Neural progenitor cell (in vitro differentiated cells): ENCODE data around the gene ESRRB. TPM values are rescaled to one million over a fixed set of nuclear protein-coding genes. Genes with fewer than 3 reads are reported as not detected.

Experiments used
- DNase-seq: peaks from one replicate; pipeline ENCODE4 v3.0.0-alpha.2; 2016; ENCODE audit warnings: low spot score
- H2AFZ ChIP-seq: fragments of 200-600 bp; sonication (generic); replicated peaks from 2 replicates; pipeline ENCODE4 v1.6.1; 2016; ENCODE audit warnings: antibody characterized with exemption
- H3F3A ChIP-seq: fragments of 200-600 bp; sonication (generic); 2 replicates; pipeline ENCODE4 v1.6.1; 2016; ENCODE audit warnings: antibody characterized with exemption, low read depth
- H3K27ac ChIP-seq: fragments of 200-600 bp; sonication (generic); 2 replicates; pipeline ENCODE4 v1.5.1; 2016; ENCODE audit warnings: mild to moderate bottlenecking
- H3K27me3 ChIP-seq: fragments of 200-600 bp; sonication (generic); 2 replicates; pipeline ENCODE4 v1.6.1; 2016; ENCODE audit warnings: mild to moderate bottlenecking, moderate library complexity
- H3K36me3 ChIP-seq: fragments of 200-600 bp; sonication (generic); 2 replicates; pipeline ENCODE4 v1.5.1; 2016
- H3K4me1 ChIP-seq: fragments of 200-600 bp; sonication (generic); 2 replicates; pipeline ENCODE4 v1.6.1; 2016; ENCODE audit warnings: mixed run types
- H3K4me2 ChIP-seq: fragments of 200-600 bp; sonication (generic); 2 replicates; pipeline ENCODE4 v1.6.1; 2016
- H3K4me3 ChIP-seq: fragments of 200-600 bp; sonication (generic); 2 replicates; pipeline ENCODE4 v1.5.1; 2016
- H3K79me2 ChIP-seq: fragments of 200-600 bp; sonication (generic); 2 replicates; pipeline ENCODE4 v1.6.1; 2016; ENCODE audit warnings: low read depth
- H3K9ac ChIP-seq: fragments of 200-600 bp; sonication (generic); 2 replicates; pipeline ENCODE4 v1.6.1; 2016
- H3K9me3 ChIP-seq: fragments of 200-600 bp; sonication (generic); 2 replicates; pipeline ENCODE4 v1.5.1; 2016; ENCODE audit warnings: low read depth
- H4K20me1 ChIP-seq: fragments of 200-600 bp; sonication (generic); 2 replicates; pipeline ENCODE4 v1.6.1; 2016; ENCODE audit warnings: low read depth
- H3K27ac Mint-ChIP-seq: 3 replicates; pipeline ENCODE4 v1.8.0; 2021; ENCODE audit warnings: mixed read lengths
- H3K27me3 Mint-ChIP-seq: 2 replicates; pipeline ENCODE4 v1.8.0; 2022; ENCODE audit warnings: low read depth, mild to moderate bottlenecking, inconsistent platforms, moderate library complexity, mixed read lengths; ENCODE audit not compliant: insufficient read depth
- H3K36me3 Mint-ChIP-seq: 3 replicates; pipeline ENCODE4 v1.8.0; 2021; ENCODE audit warnings: mixed read lengths
- H3K4me1 Mint-ChIP-seq: 3 replicates; pipeline ENCODE4 v1.8.0; 2021; ENCODE audit warnings: mixed read lengths
- H3K4me3 Mint-ChIP-seq: 3 replicates; pipeline ENCODE4 v1.8.0; 2021; ENCODE audit warnings: mild to moderate bottlenecking, moderate library complexity, mixed read lengths
- H3K9me3 Mint-ChIP-seq: 3 replicates; pipeline ENCODE4 v1.8.0; 2020; ENCODE audit warnings: mixed read lengths
- CTCF ChIP-seq: fragments of 200-600 bp; sonication (generic); IDR thresholded peaks from 2 replicates; pipeline ENCODE4 v1.5.1; 2017; ENCODE audit warnings: antibody characterized with exemption, mild to moderate bottlenecking
- EZH2 ChIP-seq: fragments of 200-600 bp; sonication (generic); IDR thresholded peaks from 2 replicates; pipeline ENCODE4 v1.6.1; 2017; ENCODE audit warnings: antibody characterized with exemption, mild to moderate bottlenecking, moderate library complexity
- EZH2phosphoT487 ChIP-seq: fragments of 200-600 bp; sonication (generic); IDR thresholded peaks from 2 replicates; pipeline ENCODE4 v1.6.1; 2017; ENCODE audit warnings: antibody characterized with exemption
- total RNA-seq: library from RNA; depleted of rRNA; stranded (reverse); fragments of >200 nt; gene quantifications from 2 replicates; pipeline ENCODE4 v1.2.3, GENCODE V29; 2015; ENCODE audit warnings: low replicate concordance

Gene ESRRB
- total RNA-seq, 1 donor from 2014 or later, result 1.3 TPM

GRCh38 chr14:76538648-76539008 is 162.7 kb downstream of the ESRRB start:
- Histone ChIP-seq H3K4me2 (no peak overlapping the region), H3K9ac (no peak overlapping the region), H3K27ac (no peak overlapping the region), H3F3A (no peaks in the 10 kb centered on the region), H3K4me3 (no peak overlapping the region), H3K4me1 (peaks cover 14% of the 10 kb centered on the region), H4K20me1 (no peaks in the 10 kb centered on the region), H3K27me3 (no peaks in the 10 kb centered on the region), H3K79me2 (no peaks in the 10 kb centered on the region), H3K36me3 (no peaks in the 10 kb centered on the region), H2AFZ (no peak overlapping the region), H3K9me3 (no peaks in the 10 kb centered on the region)
- no peak for DNase-seq
- peaks cover 28% of the 10 kb centered on the region for H3K4me1 Mint-ChIP-seq
- peaks cover 5% of the 10 kb centered on the region for H3K9me3 Mint-ChIP-seq
- no peaks in the 10 kb centered on the region for H3K27me3 Mint-ChIP-seq
- H3K36me3 Mint-ChIP-seq, result no peaks in the 10 kb centered on the region
- TF ChIP-seq CTCF (no peak), EZH2 (no peak), EZH2phosphoT487 (no peak)
- H3K4me3 Mint-ChIP-seq, result no peak overlapping the region
- no peak overlapping the region for H3K27ac Mint-ChIP-seq

GRCh38 chr14:76539130-76539529 is 163.2 kb downstream of the ESRRB start:
- H3K9ac ChIP-seq, result no peak overlapping the region
- Mint-ChIP-seq H3K4me3 (no peak overlapping the region), H3K4me1 (peaks cover 28% of the 10 kb centered on the region), H3K9me3 (peaks cover 5% of the 10 kb centered on the region), H3K36me3 (no peaks in the 10 kb centered on the region), H3K27me3 (no peaks in the 10 kb centered on the region), H3K27ac (peak overlapping the region; percentile 57)
- H3K4me3 ChIP-seq, result no peak overlapping the region
- H3K4me1 ChIP-seq, result peaks cover 14% of the 10 kb centered on the region
- no peak for TF ChIP-seq EZH2
- TF ChIP-seq CTCF, result no peak
- TF ChIP-seq EZH2phosphoT487, result no peak
- H3K4me2 ChIP-seq, result no peak overlapping the region
- no peak overlapping the region for H3K27ac ChIP-seq
- no peaks in the 10 kb centered on the region for H3F3A ChIP-seq
- H3K9me3 ChIP-seq, result no peaks in the 10 kb centered on the region
- no peak overlapping the region for H2AFZ ChIP-seq
- no peaks in the 10 kb centered on the region for H3K79me2 ChIP-seq
- no peaks in the 10 kb centered on the region for H3K36me3 ChIP-seq
- no peaks in the 10 kb centered on the region for H3K27me3 ChIP-seq
- H4K20me1 ChIP-seq, result no peaks in the 10 kb centered on the region
- no peak for DNase-seq

GRCh38 chr14:76541594-76542219 is 165.8 kb downstream of the ESRRB start:
- no peak overlapping the region for H3K27ac ChIP-seq

More at GRCh38 chr14:76541594-76542219, 165.8 kb downstream of the ESRRB start:
- Mint-ChIP-seq H3K27ac (no peak overlapping the region), H3K4me1 (peaks cover 24% of the 10 kb centered on the region), H3K36me3 (no peaks in the 10 kb centered on the region), H3K9me3 (no peaks in the 10 kb centered on the region), H3K4me3 (no peak overlapping the region), H3K27me3 (no peaks in the 10 kb centered on the region)
- Histone ChIP-seq H3K4me2 (peak overlapping the region; percentile 42), H3K27me3 (no peaks in the 10 kb centered on the region), H3K4me1 (peaks cover 14% of the 10 kb centered on the region), H3K79me2 (no peaks in the 10 kb centered on the region), H3K9ac (no peak overlapping the region), H3K36me3 (no peaks in the 10 kb centered on the region), H2AFZ (peak overlapping the region; percentile 91), H3F3A (no peaks in the 10 kb centered on the region), H3K4me3 (no peak overlapping the region), H4K20me1 (no peaks in the 10 kb centered on the region), H3K9me3 (no peaks in the 10 kb centered on the region)
- no peak for DNase-seq
- TF ChIP-seq EZH2 (no peak), CTCF (no peak), EZH2phosphoT487 (no peak)
